DND-41 (cell line): ENCODE measurements around the gene TNNI3K.

Source experiments
- ATAC-seq: fragments of 200-7000 bp; cut with Tn5 transposase; 3 replicates; pipeline ENCODE4 v1.9.1; 2021; ENCODE audit warnings: low read depth; ENCODE audit not compliant: insufficient read depth
- DNase-seq: peaks from one replicate; pipeline ENCODE4 v3.0.0-alpha.2; 2020
- H2AFZ ChIP-seq: 2 replicates; pipeline ENCODE4 v1.6.0; 2012; ENCODE audit warnings: low read depth, low read length
- H3K27ac ChIP-seq: 2 replicates; pipeline ENCODE4 v1.5.1; 2012; ENCODE audit warnings: low read length, inconsistent platforms
- H3K27me3 ChIP-seq: fragments of 200-600 bp; sonication (generic); 2 replicates; pipeline ENCODE4 v1.6.0; 2012; ENCODE audit warnings: low read length, mild to moderate bottlenecking, inconsistent platforms; ENCODE audit not compliant: insufficient read depth, poor library complexity
- H3K36me3 ChIP-seq: 2 replicates; pipeline ENCODE4 v1.5.1; 2012; ENCODE audit warnings: low read length, inconsistent platforms; ENCODE audit not compliant: insufficient read depth
- H3K4me1 ChIP-seq: 2 replicates; pipeline ENCODE4 v1.5.1; 2012; ENCODE audit warnings: mild to moderate bottlenecking, low read length; ENCODE audit not compliant: insufficient read depth
- H3K4me2 ChIP-seq: 2 replicates; pipeline ENCODE4 v1.6.0; 2012; ENCODE audit warnings: mild to moderate bottlenecking, moderate library complexity, low read length, inconsistent platforms; ENCODE audit not compliant: insufficient read depth
- H3K4me3 ChIP-seq, 2 experiments: fragments of 200-600 bp in 1 of 2; shearing (Covaris generic) in 1 of 2; 2 replicates each; pipeline ENCODE4 v1.5.1; 2012 to 2016; ENCODE audit warnings: inconsistent platforms in 2 of 2, low read length in 2 of 2, mild to moderate bottlenecking in 2 of 2, low read depth in 1 of 2, moderate library complexity in 1 of 2
- H3K79me2 ChIP-seq: 2 replicates; pipeline ENCODE4 v1.6.0; 2012; ENCODE audit warnings: low read length, inconsistent platforms; ENCODE audit not compliant: insufficient read depth
- H3K9ac ChIP-seq: 2 replicates; pipeline ENCODE4 v1.6.0; 2012; ENCODE audit warnings: low read depth, mild to moderate bottlenecking, inconsistent platforms, low read length, moderate library complexity
- H3K9me3 ChIP-seq: 2 replicates; pipeline ENCODE4 v1.5.1; 2012; ENCODE audit warnings: low read length, moderate library complexity, mild to moderate bottlenecking, inconsistent platforms; ENCODE audit not compliant: insufficient read depth, severe bottlenecking
- H4K20me1 ChIP-seq: 2 replicates; pipeline ENCODE4 v1.6.0; 2012; ENCODE audit warnings: low read length; ENCODE audit not compliant: insufficient read depth
- CTCF ChIP-seq: IDR thresholded peaks from 2 replicates; pipeline ENCODE4 v1.5.1; 2012; ENCODE audit warnings: borderline replicate concordance, low read length, moderate library complexity, mild to moderate bottlenecking; ENCODE audit not compliant: poor library complexity, severe bottlenecking; ENCODE audit errors: extremely low read depth
- EZH2 ChIP-seq: IDR thresholded peaks from 3 replicates; pipeline ENCODE4 v1.6.1; 2012; ENCODE audit warnings: borderline replicate concordance, low read depth, mild to moderate bottlenecking, moderate library complexity, low read length, inconsistent platforms; ENCODE audit not compliant: severe bottlenecking

The TNNI3K gene

GRCh38 chr1:74286414-74286813 is 51.2 kb downstream of the TNNI3K start:
- H3K79me2 ChIP-seq: no peaks in the 10 kb centered on the region
- no peak overlapping the region for H3K4me3 ChIP-seq
- no peaks in the 10 kb centered on the region for H3K9me3 ChIP-seq
- TF ChIP-seq CTCF: no peak
- no peak for TF ChIP-seq EZH2
- H3K27ac ChIP-seq: no peak overlapping the region
- no peaks in the 10 kb centered on the region for H3K4me1 ChIP-seq
- no peak overlapping the region for H2AFZ ChIP-seq
- H3K9ac ChIP-seq: no peak overlapping the region
- DNase-seq (no peak), ATAC-seq (no peak)
- no peaks in the 10 kb centered on the region for H4K20me1 ChIP-seq
- no peaks in the 10 kb centered on the region for H3K27me3 ChIP-seq
- no peaks in the 10 kb centered on the region for H3K36me3 ChIP-seq
- H3K4me2 ChIP-seq: no peak overlapping the region

GRCh38 chr1:74314438-74314837 is 79.3 kb downstream of the TNNI3K start:
- H3K9ac ChIP-seq: no peak overlapping the region
- H3K79me2 ChIP-seq: no peaks in the 10 kb centered on the region
- ATAC-seq: no peak
- H3K4me2 ChIP-seq: no peak overlapping the region
- H4K20me1 ChIP-seq: no peaks in the 10 kb centered on the region
- no peak overlapping the region for H3K4me3 ChIP-seq
- TF ChIP-seq CTCF: no peak
- TF ChIP-seq EZH2: no peak
- DNase-seq: no peak
- H3K4me1 ChIP-seq: no peaks in the 10 kb centered on the region
- H3K27me3 ChIP-seq: no peaks in the 10 kb centered on the region
- no peak overlapping the region for H2AFZ ChIP-seq
- no peaks in the 10 kb centered on the region for H3K36me3 ChIP-seq
- no peaks in the 10 kb centered on the region for H3K9me3 ChIP-seq
- no peak overlapping the region for H3K27ac ChIP-seq

- no peaks in the 10 kb centered on the region for H3K36me3 ChIP-seq
- H4K20me1 ChIP-seq: no peaks in the 10 kb centered on the region
- H3K4me3 ChIP-seq: no peak overlapping the region
- H3K79me2 ChIP-seq: no peaks in the 10 kb centered on the region
- no peaks in the 10 kb centered on the region for H3K4me1 ChIP-seq
- no peak overlapping the region for H2AFZ ChIP-seq
- no peak for TF ChIP-seq EZH2
- no peak for TF ChIP-seq CTCF
- H3K4me2 ChIP-seq: no peak overlapping the region
- H3K9ac ChIP-seq: no peak overlapping the region
- DNase-seq (no peak), ATAC-seq (no peak)
- no peak overlapping the region for H3K27ac ChIP-seq
- no peaks in the 10 kb centered on the region for H3K27me3 ChIP-seq
- no peaks in the 10 kb centered on the region for H3K9me3 ChIP-seq
Measured at GRCh38 chr1:74316302-74316701, 81.1 kb downstream of the TNNI3K start.

GRCh38 chr1:74317663-74318062 is 82.5 kb downstream of the TNNI3K start:
- Histone ChIP-seq H2AFZ (no peak overlapping the region), H3K4me3 (no peak overlapping the region), H3K36me3 (no peaks in the 10 kb centered on the region), H4K20me1 (no peaks in the 10 kb centered on the region), H3K4me2 (no peak overlapping the region), H3K9me3 (no peaks in the 10 kb centered on the region), H3K79me2 (no peaks in the 10 kb centered on the region), H3K27ac (no peak overlapping the region), H3K4me1 (no peaks in the 10 kb centered on the region), H3K9ac (no peak overlapping the region), H3K27me3 (no peaks in the 10 kb centered on the region)
- no peak for TF ChIP-seq EZH2
- no peak for TF ChIP-seq CTCF
- DNase-seq (no peak), ATAC-seq (no peak)
